ENCODE results near the gene UPK1B. TPM values are rescaled to one million over a fixed set of nuclear protein-coding genes. Genes with fewer than 3 reads are reported as not detected.
A peak's percentile ranks its signal among the peaks of the same experiment; 100 is the strongest.

UPK1B gene
- total and polyA plus RNA-seq, 9 of the 15 experiments (the other 6 are each of a cell fraction or from before 2014, with no cell fraction given): 0.22 to 1.2 (median 0.51) TPM

DNA sequence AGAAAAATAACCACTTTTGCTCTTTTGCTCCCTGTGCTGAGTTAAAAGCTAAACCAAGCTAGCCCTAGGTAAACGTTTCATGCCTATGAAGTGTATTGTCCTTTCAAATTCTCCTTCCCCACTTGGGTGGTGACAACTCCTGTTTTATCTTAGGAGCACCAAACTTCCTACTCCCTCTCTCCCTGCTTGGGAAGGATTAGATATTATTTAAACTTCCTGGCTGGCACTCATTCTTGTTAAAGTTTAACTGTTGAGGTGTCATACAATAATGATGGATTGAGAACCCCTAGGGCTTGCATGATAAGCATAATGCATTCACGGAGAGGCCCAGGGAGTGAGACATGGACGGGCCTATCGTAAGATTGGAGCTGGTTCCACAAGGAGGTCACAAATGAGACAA is 37.8 kb downstream of the UPK1B start (continued):
- TF ChIP-seq HSF4 (CRISPR knock-in tag; IDR thresholded peaks at IDR 0.05; ENCODE audit: borderline replicate concordance): no peak
- no peak for TF ChIP-seq PTTG1 (tag; IDR thresholded peaks at IDR 0.05; ENCODE audit: low read depth)
- no peak for TF ChIP-seq NCOA2 (IDR thresholded peaks at IDR 0.05; ENCODE audit: partially characterized antibody in 2 of 2)
- TF ChIP-seq ZNF175 (CRISPR knock-in tag; IDR thresholded peaks at IDR 0.05; ENCODE audit: low read depth): no peak
- TF ChIP-seq PKNOX1 (IDR thresholded peaks at IDR 0.05): peak; percentile 83
- TF ChIP-seq, protein P1, sequence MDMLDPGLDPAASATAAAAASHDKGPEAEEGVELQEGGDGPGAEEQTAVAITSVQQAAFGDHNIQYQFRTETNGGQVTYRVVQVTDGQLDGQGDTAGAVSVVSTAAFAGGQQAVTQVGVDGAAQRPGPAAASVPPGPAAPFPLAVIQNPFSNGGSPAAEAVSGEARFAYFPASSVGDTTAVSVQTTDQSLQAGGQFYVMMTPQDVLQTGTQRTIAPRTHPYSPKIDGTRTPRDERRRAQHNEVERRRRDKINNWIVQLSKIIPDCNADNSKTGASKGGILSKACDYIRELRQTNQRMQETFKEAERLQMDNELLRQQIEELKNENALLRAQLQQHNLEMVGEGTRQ (CRISPR knock-in tag; IDR thresholded peaks at IDR 0.05): no peak
- TF ChIP-seq ZNF347 (CRISPR knock-in tag; IDR thresholded peaks at IDR 0.05; ENCODE audit: low read depth): no peak
- no peak for TF ChIP-seq PHB (CRISPR knock-in tag; IDR thresholded peaks at IDR 0.05)
- peak; percentile 22; the same call in 1 of the 2 replicates for TF ChIP-seq SMARCE1 (IDR thresholded peaks at IDR 0.05)
- peak; percentile 41 for TF ChIP-seq NFIC (IDR thresholded peaks at IDR 0.05)
- TF ChIP-seq LEF1 (IDR thresholded peaks at IDR 0.05): 0 out of 2 replicates have a peak, but pooled peaks have one; percentile 37
- TF ChIP-seq MEIS2 (IDR thresholded peaks at IDR 0.05; ENCODE audit: partially characterized antibody): peak; percentile 94
- TF ChIP-seq ZNF24 (IDR thresholded peaks at IDR 0.05): 0 out of 2 replicates have a peak, but pooled peaks have one; percentile 22
- TF ChIP-seq, protein P2, sequence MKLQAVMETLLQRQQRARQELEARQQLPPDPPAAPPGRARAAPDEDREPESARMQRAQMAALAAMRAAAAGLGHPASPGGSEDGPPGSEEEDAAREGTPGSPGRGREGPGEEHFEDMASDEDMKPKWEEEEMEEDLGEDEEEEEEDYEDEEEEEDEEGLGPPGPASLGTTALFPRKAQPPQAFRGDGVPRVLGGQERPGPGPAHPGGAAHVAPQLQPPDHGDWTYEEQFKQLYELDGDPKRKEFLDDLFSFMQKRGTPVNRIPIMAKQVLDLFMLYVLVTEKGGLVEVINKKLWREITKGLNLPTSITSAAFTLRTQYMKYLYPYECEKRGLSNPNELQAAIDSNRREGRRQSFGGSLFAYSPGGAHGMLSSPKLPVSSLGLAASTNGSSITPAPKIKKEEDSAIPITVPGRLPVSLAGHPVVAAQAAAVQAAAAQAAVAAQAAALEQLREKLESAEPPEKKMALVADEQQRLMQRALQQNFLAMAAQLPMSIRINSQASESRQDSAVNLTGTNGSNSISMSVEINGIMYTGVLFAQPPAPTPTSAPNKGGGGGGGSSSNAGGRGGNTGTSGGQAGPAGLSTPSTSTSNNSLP (IDR thresholded peaks at IDR 0.05; ENCODE audit: borderline replicate concordance, low read depth, low read length): 0 out of 2 replicates have a peak, but pooled peaks have one; percentile 52
- peak; percentile 68 for TF ChIP-seq NCOR1 (IDR thresholded peaks at IDR 0.05)
- peak; percentile 27; the same call in 1 of the 2 replicates for TF ChIP-seq TEAD4 (IDR thresholded peaks at IDR 0.05; ENCODE audit: low read length)
- TF ChIP-seq TEAD4 (CRISPR knock-in tag; IDR thresholded peaks at IDR 0.05; ENCODE audit: borderline replicate concordance): no peak
- no peak for TF ChIP-seq ZNF717 (CRISPR knock-in tag; IDR thresholded peaks at IDR 0.05)
- TF ChIP-seq SMARCA4 (IDR thresholded peaks at IDR 0.05): peak; percentile 65
- TF ChIP-seq TRIM24 (IDR thresholded peaks at IDR 0.05): peak in 1 of 2 experiments; percentile 34; a peak in 2 of 4 replicates
- TF ChIP-seq ZNF263 (CRISPR knock-in tag; IDR thresholded peaks at IDR 0.05; ENCODE audit: borderline replicate concordance): no peak
- no peak for TF ChIP-seq BRF2 (IDR thresholded peaks at IDR 0.05; ENCODE audit: borderline replicate concordance, insufficient read depth, insufficient read length)
- peak; percentile 47; the same call in 1 of the 2 replicates for TF ChIP-seq ETV5 (CRISPR knock-in tag; IDR thresholded peaks at IDR 0.05; ENCODE audit: low read depth)
- no peak for TF ChIP-seq PPARD (CRISPR knock-in tag; IDR thresholded peaks at IDR 0.05)
- 0 out of 4 replicates have a peak, but pooled peaks of 1 of the 2 experiments have one; percentile 22 for TF ChIP-seq RCOR1 (IDR thresholded peaks at IDR 0.05; ENCODE audit: borderline replicate concordance in 1 of 2, low read depth in 2 of 2, low read length in 2 of 2)
- TF ChIP-seq TAL1 (IDR thresholded peaks at IDR 0.05): peak; percentile 51
- TF ChIP-seq SRF (CRISPR knock-in tag; IDR thresholded peaks at IDR 0.05): no peak
- 0 out of 2 replicates have a peak, but pooled peaks have one; percentile 29 for TF ChIP-seq ETV1 (tag; conservative IDR thresholded peaks at IDR 0.05; ENCODE audit: low read depth)
